Pancreas (tissue), 10 donors: Measurements from ENCODE around the gene CFAP100. TPM values are rescaled to one million over a fixed set of nuclear protein-coding genes. Genes with fewer than 3 reads are reported as not detected.

Source experiments
- ATAC-seq, 4 donors: fragments of 200-7000 bp; cut with Tn5 transposase; one replicate each; pipeline versions ENCODE4 v1.8.0 to v1.9.1; 2020; ENCODE audit warnings: mild to moderate bottlenecking in 4 of 4, moderate library complexity in 4 of 4
- DNase-seq, 6 donors: peaks; one replicate each; pipeline ENCODE4 v3.0.0-alpha.2; 2020
- FAIRE-seq: peaks from 2 replicates; lab custom pipeline; 2012; peaks lifted over from hg19 to GRCh38; lab: Jason Lieb, UNC
- H3K27ac ChIP-seq, 4 donors: fragments of 200-600 bp; sonication (generic); 1 replicate in 3 of 4; 2 replicates in 1 of 4; pipeline versions ENCODE4 v1.5.0 to v1.8.0; 2020
- H3K27me3 ChIP-seq, 4 donors: fragments of 200-600 bp; one replicate each; pipeline ENCODE4 v1.8.0; 2021
- H3K36me3 ChIP-seq, 3 donors: fragments of 200-600 bp; sonication (generic) in 1 of 3; one replicate each; pipeline versions ENCODE4 v1.5.0 to v1.8.0; 2020 to 2021
- H3K4me1 ChIP-seq, 3 donors: fragments of 200-600 bp; one replicate each; pipeline ENCODE4 v1.8.0; 2021
- H3K4me3 ChIP-seq, 4 donors: fragments of 200-600 bp; sonication (generic) in 2 of 4; one replicate each; pipeline versions ENCODE4 v1.5.0 to v1.8.0; 2020 to 2021
- H3K9me3 ChIP-seq, 4 donors: fragments of 200-600 bp; one replicate each; pipeline ENCODE4 v1.8.0; 2021
- whole genome bisulfite sequencing, 2 donors: extraction: QIAGEN DNeasy Blood & Tissue Kit; methylation state at CpG; one replicate each; pipeline ENCODE4 v1.1.7; 2013; 5-methylcytosine and 5-hydroxymethylcytosine counted together
- intact Hi-C, 3 donors: fragments of 100-400 bp; cut with DNase I; formaldehyde crosslinking; loops; one replicate each; pipeline versions ENCODE4 v1.11.1 to v1.14.2; 2022
- polyA plus RNA-seq, 2 donors: library from polyadenylated mRNA; stranded (reverse); fragments of 200-250 nt; gene quantifications; one replicate each; pipeline ENCODE4 v1.2.3, GENCODE V29; 2013
- total RNA-seq, 6 donors: library from RNA; stranded (reverse); fragmentation: NEBNext Ultra II Directional in 4 of 6; extraction: Animal tissue kit (Norgen Biotek cat#: 25700) in 4 of 6; gene quantifications; one replicate each; pipeline versions ENCODE4 v1.2.1 to v1.2.4, GENCODE V29; 2021 to 2023
- TF ChIP-seq, protein P1 (sequence below), 4 donors: fragments of 200-600 bp; sonication (generic) in 3 of 4; IDR thresholded peaks; one replicate each; pipeline versions ENCODE4 v1.5.0 to v1.8.0; 2021; ENCODE audit warnings: antibody characterized with exemption in 4 of 4
- donor health status: healthy with polysubstance abuse.
- donor health status: DM: no; HTN: no; CAD: no; lungs with moderate emphysema.
- donor health status: DM: no; HTN: no; CAD: no.
- donor health status: control.
- donor health status: control.
- donor health status: Bipolar disorder and iron deficiency.
- donor health status: DM: yes; HTN: yes; CAD: no.
- donor health status: DM: no; HTN: no; CAD: no.
- donor health status: DM: no; HTN: no; CAD: no.
- donor health status: DM: yes; HTN: yes; CAD: no.

Gene CFAP100
- total and polyA plus RNA-seq, 8 donors, result not detected

DNA sequence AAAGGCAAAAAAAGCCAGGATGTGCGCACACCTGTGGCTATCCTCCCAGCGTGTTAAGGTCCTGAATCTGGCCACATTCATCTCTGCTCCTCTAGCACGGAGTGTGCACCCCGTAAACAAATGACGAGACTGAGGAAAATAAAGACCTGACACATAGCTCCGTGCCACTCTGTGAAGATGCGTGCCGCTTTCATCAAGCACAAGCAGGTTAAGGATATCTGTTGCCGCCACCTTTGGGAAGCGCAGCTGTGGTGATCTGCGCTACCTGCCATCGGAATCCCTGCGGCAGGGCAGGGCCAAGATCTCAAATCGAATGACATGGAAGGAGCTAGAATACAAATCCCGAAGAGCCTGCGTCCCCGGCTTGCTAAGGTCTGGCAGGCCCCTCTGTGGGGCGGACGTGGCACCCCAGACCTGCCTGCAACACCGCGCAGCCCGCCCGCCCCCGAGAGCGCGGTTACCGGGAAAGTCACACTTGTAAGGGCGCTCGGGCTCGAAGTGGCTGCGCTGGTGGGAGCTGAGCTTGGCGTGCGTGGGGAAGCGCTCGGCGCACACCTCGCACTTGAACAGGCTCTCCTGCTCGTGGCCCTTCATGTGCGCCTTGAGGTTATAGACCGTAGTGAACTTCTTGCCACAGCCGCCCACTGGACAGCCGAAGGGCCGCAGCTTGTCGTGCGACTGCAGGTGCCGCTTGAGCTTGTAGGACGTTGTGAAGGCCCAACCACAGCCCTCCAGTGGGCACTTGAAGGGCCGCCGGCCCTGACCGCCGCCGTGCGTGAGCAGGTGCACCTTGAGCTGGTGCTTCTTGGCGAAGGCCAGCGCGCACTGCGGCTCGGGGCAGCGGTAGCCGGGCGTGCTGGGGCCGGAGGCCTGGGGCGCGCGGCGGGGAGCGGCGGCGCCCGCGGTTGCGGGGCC is 80.0 kb downstream of the CFAP100 start:
- 3% methylated on average over 61 to 72 of the region's 72 CpGs for WGBS, 2 donors
- intact Hi-C loops, result no loop called here
- Histone ChIP-seq H3K36me3 (peaks cover 0 to 16% (median 11%) of the 10 kb centered on the region in 3 donors), H3K4me3 (peak overlapping the region; percentile 57 to 76 (median 66)), H3K27me3 (no peaks in the 10 kb centered on the region), H3K4me1 (peaks cover 16 to 27% (median 21%) of the 10 kb centered on the region in 3 donors), H3K9me3 (no peaks in the 10 kb centered on the region), H3K27ac (peak overlapping the region; percentile 79 to 94 (median 93))
- DNase-seq, result peak; percentile 58 to 91 (median 70)
- FAIRE-seq, result no peak
- ATAC-seq, result peak; percentile 7 to 29 (median 12)
- TF ChIP-seq, protein P1, sequence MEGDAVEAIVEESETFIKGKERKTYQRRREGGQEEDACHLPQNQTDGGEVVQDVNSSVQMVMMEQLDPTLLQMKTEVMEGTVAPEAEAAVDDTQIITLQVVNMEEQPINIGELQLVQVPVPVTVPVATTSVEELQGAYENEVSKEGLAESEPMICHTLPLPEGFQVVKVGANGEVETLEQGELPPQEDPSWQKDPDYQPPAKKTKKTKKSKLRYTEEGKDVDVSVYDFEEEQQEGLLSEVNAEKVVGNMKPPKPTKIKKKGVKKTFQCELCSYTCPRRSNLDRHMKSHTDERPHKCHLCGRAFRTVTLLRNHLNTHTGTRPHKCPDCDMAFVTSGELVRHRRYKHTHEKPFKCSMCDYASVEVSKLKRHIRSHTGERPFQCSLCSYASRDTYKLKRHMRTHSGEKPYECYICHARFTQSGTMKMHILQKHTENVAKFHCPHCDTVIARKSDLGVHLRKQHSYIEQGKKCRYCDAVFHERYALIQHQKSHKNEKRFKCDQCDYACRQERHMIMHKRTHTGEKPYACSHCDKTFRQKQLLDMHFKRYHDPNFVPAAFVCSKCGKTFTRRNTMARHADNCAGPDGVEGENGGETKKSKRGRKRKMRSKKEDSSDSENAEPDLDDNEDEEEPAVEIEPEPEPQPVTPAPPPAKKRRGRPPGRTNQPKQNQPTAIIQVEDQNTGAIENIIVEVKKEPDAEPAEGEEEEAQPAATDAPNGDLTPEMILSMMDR (IDR thresholded peaks at IDR 0.05), result no peak

DNA sequence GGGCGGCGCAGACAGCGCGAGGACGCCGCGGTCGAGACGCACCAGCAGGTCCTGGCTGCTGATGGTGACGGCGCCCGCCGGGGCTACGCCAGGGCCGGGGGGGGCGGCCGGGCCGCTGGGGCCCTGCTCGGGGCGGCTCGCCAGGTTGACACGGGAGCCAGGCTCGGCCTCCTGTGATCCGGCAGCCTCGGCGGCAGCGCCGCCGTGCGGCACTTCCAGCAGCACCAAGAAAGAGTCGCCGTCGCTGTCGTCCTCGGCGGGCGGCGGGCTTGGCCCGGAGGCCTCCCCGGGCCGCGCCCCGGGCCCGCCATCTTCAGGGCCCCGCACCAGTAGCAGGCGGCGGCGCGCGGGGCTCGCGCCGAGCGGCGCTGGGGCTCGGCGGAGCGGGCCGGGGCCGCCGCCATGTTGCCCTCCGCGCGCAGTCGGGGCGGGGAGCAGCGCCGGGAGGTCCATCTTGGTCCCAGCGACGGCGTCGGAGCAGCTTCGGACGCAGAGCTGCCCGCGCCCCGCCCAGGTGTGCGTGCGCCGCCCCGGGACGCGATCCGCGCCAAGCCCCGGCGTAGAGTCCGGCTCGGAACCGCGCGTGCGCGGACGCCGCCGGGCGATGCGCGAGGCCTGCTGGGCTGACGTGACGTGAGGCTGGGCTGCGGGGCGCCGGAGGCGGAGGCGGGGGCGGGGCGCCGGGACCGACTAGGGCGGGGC is 80.9 kb downstream of the CFAP100 start, which contains the start of gene ZXDC:
TSS of gene ZXDC (minus strand) at position 479 of the 702 bp plus-strand sequence. CDS start at position 453, 26 bp downstream.
- intact Hi-C loops, result no loop called here
- WGBS, 2 donors, result 0 to 1% methylated on average over 74 to 112 of the region's 112 CpGs
- DNase-seq (peak; percentile 90 to 99 (median 98)), ATAC-seq (peak; percentile 70 to 87 (median 84)), FAIRE-seq (no peak)
- Histone ChIP-seq H3K36me3 (peaks cover 0 to 8% (median 4%) of the 10 kb centered on the region in 3 donors), H3K4me1 (peaks cover 16 to 27% (median 21%) of the 10 kb centered on the region in 3 donors), H3K27ac (peak within 1 kb of the TSS; percentile 87 to 94 (median 93)), H3K4me3 (peak within 1 kb of the TSS; percentile 57 to 76 (median 66)), H3K9me3 (no peaks in the 10 kb centered on the region), H3K27me3 (no peaks in the 10 kb centered on the region)
- TF ChIP-seq, protein P1 (IDR thresholded peaks at IDR 0.05), result peak in 2 of 4 donors; percentile 7 to 20

DNA sequence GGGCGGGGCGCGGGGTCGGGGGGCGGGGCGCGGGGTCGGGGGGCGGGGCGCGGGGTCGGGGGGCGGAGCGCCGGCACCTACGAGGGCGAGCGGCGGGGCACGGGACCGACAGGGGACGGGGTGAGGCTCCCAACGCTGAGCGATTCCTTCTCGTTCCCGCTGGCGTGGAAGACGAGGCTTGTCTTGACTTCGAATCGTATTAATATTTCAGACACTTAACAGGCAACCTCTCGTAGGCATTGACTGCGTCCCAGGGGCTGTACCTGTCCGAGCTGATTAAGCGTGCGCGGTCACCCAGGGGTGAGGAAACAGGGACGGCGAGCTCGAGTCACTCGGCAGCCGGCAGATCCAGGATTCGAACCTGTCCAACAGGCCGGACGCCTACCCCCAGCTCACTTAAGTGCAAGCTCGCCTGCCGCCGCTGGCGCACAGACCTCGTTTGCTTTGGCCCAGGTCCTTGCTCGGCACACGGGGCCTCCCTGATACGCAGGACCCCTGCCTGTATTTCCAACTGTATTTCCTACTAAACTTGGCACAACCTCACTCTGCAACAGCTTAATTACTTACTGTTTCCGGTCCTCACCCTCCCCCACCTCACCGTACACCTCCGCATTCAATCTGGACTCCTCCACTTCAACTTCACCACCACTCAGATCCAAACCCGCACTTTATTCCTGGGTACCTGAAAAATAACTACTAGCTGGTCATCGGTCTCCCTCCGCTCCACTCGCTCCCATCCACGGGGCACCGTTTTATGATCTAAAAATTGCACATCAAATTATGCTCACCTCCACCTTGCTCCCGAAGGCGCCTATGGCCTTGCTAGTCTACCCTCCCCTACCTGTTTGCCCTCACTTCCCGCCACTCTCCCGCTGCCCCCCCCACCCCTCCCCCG is 81.7 kb downstream of the CFAP100 start:
- peak overlapping the region; percentile 43 to 60 (median 53) for H3K4me3 ChIP-seq
- no peaks in the 10 kb centered on the region for H3K27me3 ChIP-seq
- H3K36me3 ChIP-seq, result no peaks in the 10 kb centered on the region
- WGBS, 2 donors, result 9 to 10% methylated on average over 50 to 65 of the region's 66 CpGs
- DNase-seq, result peak; percentile 68 to 92 (median 78)
- no peaks in the 10 kb centered on the region for H3K9me3 ChIP-seq
- peaks cover 16 to 24% (median 16%) of the 10 kb centered on the region in 3 donors for H3K4me1 ChIP-seq
- TF ChIP-seq, protein P1 (IDR thresholded peaks at IDR 0.05), result no peak
- peak overlapping the region; percentile 80 to 90 (median 88) for H3K27ac ChIP-seq
- intact Hi-C loops, result no loop called here
- peak; percentile 52 to 63 (median 58) for ATAC-seq
- no peak for FAIRE-seq

DNA sequence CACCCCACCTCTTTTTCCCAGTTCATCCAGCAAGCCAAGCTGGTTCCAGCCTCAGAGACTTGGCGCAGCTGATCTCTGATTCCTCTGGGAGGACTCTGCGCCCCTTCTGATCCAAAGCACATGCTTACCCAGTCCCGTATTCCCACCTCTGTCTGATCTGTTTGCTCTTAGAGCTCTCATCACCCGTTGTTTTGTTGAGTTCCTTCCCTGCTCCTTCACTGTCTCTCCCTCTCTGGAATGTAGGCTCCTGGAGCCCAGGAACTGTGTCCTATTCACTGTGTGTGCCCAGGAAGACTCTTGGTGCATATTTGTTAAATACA is 82.3 kb downstream of the CFAP100 start:
- no peak overlapping the region for H3K4me3 ChIP-seq
- TF ChIP-seq, protein P1 (IDR thresholded peaks at IDR 0.05), result no peak
- no peaks in the 10 kb centered on the region for H3K9me3 ChIP-seq
- no peaks in the 10 kb centered on the region for H3K27me3 ChIP-seq
- FAIRE-seq (no peak), ATAC-seq (no peak), DNase-seq (no peak)
- no peak overlapping the region for H3K27ac ChIP-seq
- H3K36me3 ChIP-seq, result no peaks in the 10 kb centered on the region
- peaks cover 10 to 18% (median 14%) of the 10 kb centered on the region in 3 donors for H3K4me1 ChIP-seq
- intact Hi-C loops, result no loop called here
- 56 to 69% methylated on average over 4 of the region's 4 CpGs for WGBS, 2 donors
